ENCODE data around the gene PFDN4.
"Not testable (repeated sequence)": the region's sequence is repeated elsewhere in the genome, so short reads cannot be mapped to it uniquely, and the experiment has no call there.

The PFDN4 gene

GRCh38 chr20:54229566-54230160 is 21.8 kb downstream of the PFDN4 start:
- DNase-seq, result no peak

GRCh38 chr20:54231036-54231435 is 23.1 kb downstream of the PFDN4 start:
- no peak for DNase-seq

GRCh38 chr20:54234991-54235390 is 27.1 kb downstream of the PFDN4 start:
- no peak for DNase-seq

- no peak for DNase-seq
Observed at GRCh38 chr20:54237116-54237943, 29.4 kb downstream of the PFDN4 start.

GRCh38 chr20:54244113-54244512 is 36.2 kb downstream of the PFDN4 start:
- DNase-seq, result no peak

GRCh38 chr20:54248705-54249104 is 40.8 kb downstream of the PFDN4 start:
- DNase-seq, result not testable (repeated sequence)

GRCh38 chr20:54250691-54251090 is 42.8 kb downstream of the PFDN4 start:
- DNase-seq, result no peak

GRCh38 chr20:54251096-54251495 is 43.2 kb downstream of the PFDN4 start:
- DNase-seq, result no peak

GRCh38 chr20:54254596-54254995 is 46.7 kb downstream of the PFDN4 start:
- no peak for DNase-seq

GRCh38 chr20:54255157-54255556 is 47.3 kb downstream of the PFDN4 start:
- DNase-seq, result no peak

- no peak for DNase-seq
Observed at GRCh38 chr20:54256202-54256601, 48.3 kb downstream of the PFDN4 start.

- DNase-seq, result no peak
Observed at GRCh38 chr20:54257071-54257816, 49.4 kb downstream of the PFDN4 start.

- no peak for DNase-seq
Observed at GRCh38 chr20:54260116-54260515, 52.2 kb downstream of the PFDN4 start.

GRCh38 chr20:54262671-54263070 is 54.8 kb downstream of the PFDN4 start:
- DNase-seq, result no peak

GRCh38 chr20:54263116-54263690 is 55.3 kb downstream of the PFDN4 start:
- DNase-seq, result no peak

GRCh38 chr20:54265791-54266190 is 57.9 kb downstream of the PFDN4 start:
- not testable (repeated sequence) for DNase-seq

- DNase-seq, result no peak
Observed at GRCh38 chr20:54266844-54267243, 59.0 kb downstream of the PFDN4 start.

- DNase-seq, result no peak
Observed at GRCh38 chr20:54267483-54268003, 59.7 kb downstream of the PFDN4 start.

GRCh38 chr20:54268941-54269340 is 61.1 kb downstream of the PFDN4 start:
- no peak for DNase-seq
